ENCODE results near the gene RINL. TPM values are rescaled to one million over a fixed set of nuclear protein-coding genes. Genes with fewer than 3 reads are reported as not detected.

RINL gene
- 2.1 to 3.3 TPM (median 2.3 TPM) in 3 replicates for total RNA-seq

DNA sequence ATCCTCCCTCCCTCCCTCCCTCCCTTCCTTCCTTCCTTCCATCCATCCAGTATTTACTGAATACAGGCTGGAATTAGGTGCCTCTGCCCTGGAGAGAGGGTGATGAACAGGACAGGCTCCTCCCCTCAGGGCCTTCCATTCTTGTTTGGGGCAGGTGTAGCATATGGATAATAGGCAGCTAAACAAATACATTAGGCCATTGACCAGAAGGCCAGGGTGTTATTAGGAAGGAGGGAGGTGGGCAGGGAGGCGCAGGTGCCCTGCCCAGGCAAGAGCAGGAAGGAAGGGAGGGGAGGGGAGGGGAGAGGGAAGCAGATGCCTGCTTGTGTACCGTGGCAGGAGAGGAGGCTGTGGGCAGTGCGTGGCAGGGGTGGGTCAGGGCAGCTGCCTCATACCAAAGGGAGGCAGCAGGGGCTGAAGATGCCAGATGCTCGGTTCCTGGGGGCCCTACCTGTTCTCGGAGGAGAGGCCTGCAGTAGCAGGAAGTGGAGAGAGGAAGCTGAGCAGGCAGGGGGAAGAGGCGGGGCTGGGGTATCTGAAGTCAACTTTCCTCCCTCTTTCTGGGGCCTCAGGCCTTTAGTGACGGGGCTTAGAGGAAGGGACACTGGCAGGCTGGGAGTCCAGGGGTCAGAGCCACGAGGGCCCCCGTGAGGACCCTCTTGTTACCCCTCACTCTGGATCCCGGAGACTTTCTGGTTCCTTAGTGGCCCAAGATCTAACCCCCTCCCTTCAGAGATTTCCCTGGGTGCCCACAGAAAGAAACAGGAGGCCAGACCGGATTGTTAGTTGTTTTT lies at the start of gene RINL:
TSS of gene RINL (minus strand) at position 495 of the 794 bp plus-strand sequence. CDS start 1,533 bp downstream, outside the sequence.
- peaks cover 9% of the 10 kb centered on the region for H3K36me3 Mint-ChIP-seq
- H3K27ac Mint-ChIP-seq, result peak within 1 kb of the TSS; percentile 64
- no peaks in the 10 kb centered on the region for H3K9me3 Mint-ChIP-seq
- DNase-seq (ENCODE audit: low spot score in 2 of 2, unreplicated experiment in 2 of 2), result no peak
- peaks cover 8% of the 10 kb centered on the region for H3K4me1 Mint-ChIP-seq
- TF ChIP-seq CTCF (IDR thresholded peaks at IDR 0.05; ENCODE audit: unreplicated experiment), result no peak
- H3K4me3 Mint-ChIP-seq, result no peak within 1 kb of the TSS
- no peaks in the 10 kb centered on the region for H3K27me3 Mint-ChIP-seq (ENCODE audit: low read depth)

DNA sequence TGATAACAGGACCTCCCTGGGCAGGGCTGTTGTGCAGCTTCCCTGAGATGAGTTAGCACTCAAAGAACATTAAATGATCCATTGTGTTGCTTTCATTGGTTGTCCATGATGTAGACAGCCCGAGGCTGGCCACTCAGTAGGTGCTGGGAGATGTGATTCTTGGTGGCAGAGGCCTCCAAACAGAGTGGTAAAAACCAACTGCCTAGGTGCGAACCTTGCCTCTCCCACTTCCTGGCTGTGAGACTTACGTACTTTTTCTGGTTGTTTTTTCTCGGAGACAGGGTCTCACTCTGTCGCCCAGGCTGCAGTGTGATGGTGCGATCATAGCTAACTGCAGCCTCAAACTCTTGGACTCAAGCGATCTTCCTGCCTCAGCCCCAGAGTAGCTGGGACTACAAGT lies 46.3 kb upstream of the RINL start:
- no peaks in the 10 kb centered on the region for H3K9me3 Mint-ChIP-seq
- H3K36me3 Mint-ChIP-seq, result peaks cover 27% of the 10 kb centered on the region
- no peak for DNase-seq (ENCODE audit: low spot score in 2 of 2, unreplicated experiment in 2 of 2)
- peaks cover under 1% of the 10 kb centered on the region for H3K4me1 Mint-ChIP-seq
- H3K27me3 Mint-ChIP-seq (ENCODE audit: low read depth), result no peaks in the 10 kb centered on the region
- TF ChIP-seq CTCF (IDR thresholded peaks at IDR 0.05; ENCODE audit: unreplicated experiment), result no peak
- H3K4me3 Mint-ChIP-seq, result no peak overlapping the region
- no peak overlapping the region for H3K27ac Mint-ChIP-seq

- Mint-ChIP-seq H3K36me3 (peaks cover 25% of the 10 kb centered on the region), H3K4me3 (no peak overlapping the region), H3K9me3 (no peaks in the 10 kb centered on the region), H3K27ac (no peak overlapping the region), H3K4me1 (no peaks in the 10 kb centered on the region), H3K27me3 (ENCODE audit: low read depth) (no peaks in the 10 kb centered on the region)
- no peak for DNase-seq (ENCODE audit: low spot score in 2 of 2, unreplicated experiment in 2 of 2)
- no peak for TF ChIP-seq CTCF (IDR thresholded peaks at IDR 0.05; ENCODE audit: unreplicated experiment)
Measured at GRCh38 chr19:38922482-38922881, 44.4 kb upstream of the RINL start.

DNA sequence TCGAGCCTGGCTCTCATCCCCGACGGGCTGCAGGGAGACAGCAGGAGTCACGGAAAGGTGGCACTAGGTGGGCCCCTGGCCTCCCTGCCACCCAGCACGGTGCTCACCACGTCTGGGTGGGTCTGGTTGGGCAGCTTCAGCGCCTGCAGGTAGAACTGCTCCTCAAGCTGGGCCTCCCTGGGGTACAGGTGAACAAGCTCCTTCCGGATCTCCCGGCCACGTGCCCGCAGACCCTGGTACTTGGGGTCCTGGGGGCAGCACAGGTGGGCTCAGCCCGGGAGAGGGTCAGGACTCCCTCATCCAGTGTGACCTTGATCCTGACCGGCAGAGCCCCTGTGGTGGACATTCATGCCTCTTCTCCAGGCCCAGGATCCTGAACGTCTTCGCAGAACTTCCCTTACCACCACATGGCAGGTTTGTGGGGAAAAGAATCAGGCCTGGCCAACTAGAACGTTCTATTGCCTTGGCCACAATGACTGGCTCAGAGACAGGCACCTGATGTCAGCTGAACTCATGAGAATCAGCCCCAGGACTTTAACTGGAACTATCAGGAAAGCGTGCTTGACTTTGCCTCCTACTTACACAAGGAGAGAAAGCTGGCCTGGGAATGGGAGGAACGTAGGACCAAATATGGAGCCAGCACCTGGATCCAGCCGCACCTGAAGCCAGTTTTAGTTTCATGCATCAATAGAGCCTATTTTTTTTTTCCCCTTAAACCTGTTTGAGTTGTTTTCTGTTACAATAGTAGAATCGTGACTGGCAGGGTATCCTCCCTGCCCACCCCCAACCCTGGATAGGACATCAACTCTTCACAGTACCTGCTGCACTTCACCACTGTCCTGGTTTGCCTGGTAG lies 43.6 kb upstream of the RINL start:
- TF ChIP-seq CTCF (IDR thresholded peaks at IDR 0.05; ENCODE audit: unreplicated experiment), result no peak
- DNase-seq (ENCODE audit: low spot score in 2 of 2, unreplicated experiment in 2 of 2), result no peak
- H3K9me3 Mint-ChIP-seq, result no peaks in the 10 kb centered on the region
- peaks cover 25% of the 10 kb centered on the region for H3K36me3 Mint-ChIP-seq
- no peak overlapping the region for H3K4me3 Mint-ChIP-seq
- no peaks in the 10 kb centered on the region for H3K4me1 Mint-ChIP-seq
- no peaks in the 10 kb centered on the region for H3K27me3 Mint-ChIP-seq (ENCODE audit: low read depth)
- H3K27ac Mint-ChIP-seq, result no peak overlapping the region

GRCh38 chr19:38920602-38921419 lies 42.7 kb upstream of the RINL start:
- H3K27me3 Mint-ChIP-seq (ENCODE audit: low read depth), result no peaks in the 10 kb centered on the region
- TF ChIP-seq CTCF (IDR thresholded peaks at IDR 0.05; ENCODE audit: unreplicated experiment), result no peak
- no peak overlapping the region for H3K4me3 Mint-ChIP-seq
- DNase-seq (ENCODE audit: low spot score in 2 of 2, unreplicated experiment in 2 of 2), result no peak
- H3K27ac Mint-ChIP-seq, result no peak overlapping the region
- no peaks in the 10 kb centered on the region for H3K9me3 Mint-ChIP-seq
- H3K4me1 Mint-ChIP-seq, result no peaks in the 10 kb centered on the region
- H3K36me3 Mint-ChIP-seq, result peaks cover 25% of the 10 kb centered on the region

All from mesothelial cell of epicardium (in vitro differentiated cells).